Ascending aorta (tissue), 2 donors: ENCODE results near the gene MBNL1. TPM values are rescaled to one million over a fixed set of nuclear protein-coding genes. Genes with fewer than 3 reads are reported as not detected.

Experiments used
- DNase-seq, 2 donors: peaks; one replicate each; pipeline ENCODE4 v3.0.0-alpha.2; 2019; ENCODE audit warnings: low spot score in 2 of 2
- H3K27ac ChIP-seq, 2 donors: fragments of 200-600 bp; sonication (generic); one replicate each; pipeline ENCODE4 v1.5.1; 2016 to 2017; ENCODE audit warnings: mild to moderate bottlenecking in 1 of 2
- H3K27me3 ChIP-seq: fragments of 200-600 bp; sonication (generic); one replicate; pipeline ENCODE4 v1.5.1; 2017
- H3K36me3 ChIP-seq, 2 donors: fragments of 200-600 bp; sonication (generic); one replicate each; pipeline ENCODE4 v1.5.1; 2016
- H3K4me1 ChIP-seq, 2 donors: fragments of 200-600 bp; sonication (generic); one replicate each; pipeline ENCODE4 v1.5.1; 2016 to 2017; ENCODE audit warnings: mild to moderate bottlenecking in 1 of 2
- H3K4me3 ChIP-seq, 2 donors: fragments of 200-600 bp; sonication (generic); one replicate each; pipeline ENCODE4 v1.5.1; 2016 to 2017; ENCODE audit warnings: mild to moderate bottlenecking in 1 of 2
- H3K9me3 ChIP-seq, 2 donors: fragments of 200-600 bp; sonication (generic); one replicate each; pipeline ENCODE4 v1.5.1; 2016
- CTCF ChIP-seq, 3 experiments: fragments of 200-600 bp in 2 of 3; fragments of 450-650 bp in 1 of 3; sonication (generic) in 2 of 3; IDR thresholded peaks; one replicate each; pipeline ENCODE4 v1.5.1; 2016 to 2019; ENCODE audit warnings: antibody characterized with exemption in 3 of 3, mild to moderate bottlenecking in 1 of 3, moderate library complexity in 1 of 3
- intact Hi-C: fragments of 100-400 bp; cut with DNase I; formaldehyde crosslinking; loops from one replicate; pipeline ENCODE4 v1.15.1; 2023
- total RNA-seq: library from RNA; depleted of rRNA; stranded (reverse); fragments of >200 nt; gene quantifications from one replicate; pipeline ENCODE4 v1.1.0, GENCODE V29; 2016

Gene MBNL1
- total RNA-seq, 1 donor from 2014 or later = 350 TPM

DNA sequence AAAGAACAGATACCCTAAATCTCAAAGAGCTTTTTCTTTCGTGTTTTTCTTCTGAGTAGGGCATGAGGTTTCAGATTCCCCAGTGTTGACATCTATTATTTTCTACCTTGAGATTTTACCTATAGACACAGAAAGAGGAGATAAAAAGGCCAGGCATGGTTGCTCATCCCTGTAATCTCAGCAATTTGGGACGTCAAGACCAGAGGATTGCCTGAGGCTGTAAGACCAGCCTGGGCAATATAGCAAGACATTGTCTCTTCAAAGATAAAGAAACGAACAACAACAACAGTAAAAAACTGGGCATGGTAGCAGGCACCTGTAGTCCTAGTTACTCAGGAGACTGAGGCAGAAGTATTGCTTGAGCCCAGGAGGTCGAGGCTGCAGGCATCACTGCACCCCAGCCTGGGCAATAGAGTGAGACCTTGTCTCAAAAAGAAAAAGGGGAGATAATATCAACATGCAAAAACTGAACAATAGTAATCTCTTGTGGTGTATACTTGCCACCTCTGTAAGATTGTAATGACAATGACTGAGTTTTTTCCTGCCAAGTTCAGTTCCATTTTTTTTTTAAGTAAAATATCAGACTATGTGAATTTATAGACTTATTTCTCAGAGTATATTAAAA is 71.3 kb downstream of the MBNL1 start:
- DNase-seq = no peak
- peaks cover 7 to 38% of the 10 kb centered on the region in 2 donors for H3K4me1 ChIP-seq
- peak overlapping the region in 1 of 2 donors; percentile 40 for H3K27ac ChIP-seq
- TF ChIP-seq CTCF (IDR thresholded peaks at IDR 0.05) = no peak
- peaks cover 4 to 9% of the 10 kb centered on the region in 2 donors for H3K36me3 ChIP-seq
- peaks cover 0 to 4% of the 10 kb centered on the region in 2 donors for H3K9me3 ChIP-seq
- intact Hi-C loops = loop anchor here (5.0 kb wide), 1 partner anchor 92 kb away; no protein-coding TSS in a partner anchor
- H3K4me3 ChIP-seq = no peak overlapping the region
- H3K27me3 ChIP-seq = no peaks in the 10 kb centered on the region

DNA sequence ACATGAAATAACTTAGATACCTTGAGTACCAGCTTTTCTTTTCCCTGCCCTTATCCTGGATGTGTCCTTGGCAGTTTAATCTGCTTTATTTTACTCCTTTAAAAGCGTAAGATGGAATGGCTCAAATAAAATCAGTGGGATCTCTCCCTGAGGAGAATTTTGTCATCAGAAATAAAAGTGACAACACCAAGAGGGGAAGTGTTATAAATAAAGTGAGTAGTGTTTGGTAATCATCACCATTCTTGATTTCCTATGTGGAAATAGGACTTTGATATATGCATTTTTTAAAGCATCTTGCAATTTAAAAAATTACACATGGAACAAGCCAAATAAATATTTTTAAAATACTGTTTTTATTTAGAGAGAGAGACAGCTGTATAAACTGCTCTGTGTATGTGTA is 76.5 kb downstream of the MBNL1 start:
- intact Hi-C loops = no loop called here
- H3K4me3 ChIP-seq = no peak overlapping the region
- no peaks in the 10 kb centered on the region for H3K9me3 ChIP-seq
- peak overlapping the region; percentile 23 to 54 for H3K27ac ChIP-seq
- H3K36me3 ChIP-seq = peaks cover 4 to 9% of the 10 kb centered on the region in 2 donors
- H3K27me3 ChIP-seq = no peaks in the 10 kb centered on the region
- DNase-seq = no peak
- no peak for TF ChIP-seq CTCF (IDR thresholded peaks at IDR 0.05)
- H3K4me1 ChIP-seq = peaks cover 6 to 40% of the 10 kb centered on the region in 2 donors

- DNase-seq = no peak
- H3K4me1 ChIP-seq = peaks cover 0 to 37% of the 10 kb centered on the region in 2 donors
- no peaks in the 10 kb centered on the region for H3K27me3 ChIP-seq
- intact Hi-C loops = no loop called here
- TF ChIP-seq CTCF (IDR thresholded peaks at IDR 0.05) = no peak
- no peak overlapping the region for H3K27ac ChIP-seq
- H3K36me3 ChIP-seq = peaks cover 0 to 3% of the 10 kb centered on the region in 2 donors
- H3K4me3 ChIP-seq = no peak overlapping the region
- H3K9me3 ChIP-seq = no peaks in the 10 kb centered on the region
These were observed 77.3 kb downstream of the MBNL1 start for GRCh38 chr3:152346058-152346457.

GRCh38 chr3:152346740-152347139 is 78.0 kb downstream of the MBNL1 start:
- DNase-seq = no peak
- no peak for TF ChIP-seq CTCF (IDR thresholded peaks at IDR 0.05)
- H3K4me1 ChIP-seq = peaks cover 0 to 36% of the 10 kb centered on the region in 2 donors
- no peaks in the 10 kb centered on the region for H3K27me3 ChIP-seq
- H3K9me3 ChIP-seq = no peaks in the 10 kb centered on the region
- H3K27ac ChIP-seq = no peak overlapping the region
- H3K36me3 ChIP-seq = peaks cover 0 to 3% of the 10 kb centered on the region in 2 donors
- no peak overlapping the region for H3K4me3 ChIP-seq
- intact Hi-C loops = no loop called here

DNA sequence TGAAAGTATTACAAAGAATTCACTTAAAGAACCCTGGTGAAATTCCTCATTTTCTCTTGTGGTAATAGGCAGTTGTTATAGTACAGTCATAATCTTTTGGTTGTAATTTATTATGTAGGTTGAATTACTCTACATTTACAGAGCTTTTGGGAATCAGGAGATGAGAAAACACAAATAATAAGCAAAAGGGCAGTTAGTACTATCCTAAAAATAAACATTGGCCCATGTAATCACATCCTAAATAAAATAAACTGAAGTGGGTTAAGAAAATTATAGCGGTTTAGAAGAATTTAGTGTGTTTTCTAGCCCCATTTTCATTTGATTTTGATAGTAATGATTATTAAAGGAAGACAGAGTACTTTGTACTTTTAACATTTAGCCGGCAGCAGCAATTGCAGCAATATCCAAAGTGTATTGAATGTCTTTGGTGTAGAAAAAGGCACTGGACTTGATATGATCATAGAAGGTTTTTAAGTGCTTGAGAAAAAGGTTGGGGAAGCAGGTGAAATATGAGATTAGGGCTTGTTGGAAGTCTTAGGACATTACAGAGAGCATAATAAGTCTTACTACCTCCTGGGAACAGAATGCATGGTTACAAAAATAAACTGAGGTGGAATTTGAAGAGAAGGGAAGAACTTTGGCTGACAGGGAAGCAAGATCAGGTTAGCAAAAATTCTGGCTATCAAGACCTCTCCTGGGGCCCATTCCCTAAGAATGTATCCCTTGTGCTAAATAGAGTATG is 79.9 kb downstream of the MBNL1 start:
- H3K27me3 ChIP-seq = no peaks in the 10 kb centered on the region
- TF ChIP-seq CTCF (IDR thresholded peaks at IDR 0.05) = no peak
- H3K4me3 ChIP-seq = no peak overlapping the region
- H3K36me3 ChIP-seq = peaks cover 0 to 3% of the 10 kb centered on the region in 2 donors
- H3K9me3 ChIP-seq = no peaks in the 10 kb centered on the region
- peaks cover 0 to 40% of the 10 kb centered on the region in 2 donors for H3K4me1 ChIP-seq
- no peak for DNase-seq
- intact Hi-C loops = no loop called here
- H3K27ac ChIP-seq = peak overlapping the region in 1 of 2 donors; percentile 34
